ENCODE data around the gene CKAP4. TPM values are rescaled to one million over a fixed set of nuclear protein-coding genes. Genes with fewer than 3 reads are reported as not detected.

The CKAP4 gene
- polyA plus RNA-seq, 2 of the 4 experiments (the other 2 are of a cell fraction) = 70.4 to 108 TPM

- WGBS (ENCODE audit: missing lambda C conversion rate) = 90% methylated on average over 1 of the region's 1 CpG
- no peak for FAIRE-seq
- POLR2A ChIA-PET = no interaction called here
Measured at GRCh38 chr12:106265116-106265515, 17.3 kb upstream of the CKAP4 start.

GRCh38 chr12:106258935-106259334, 11.1 kb upstream of the CKAP4 start:
- no peaks in the 10 kb centered on the region for H3K4me1 ChIP-seq
- ChIA-PET CTCF (interaction anchor here (1.1 to 1.7 kb wide), 2 partner anchors 8 to 24 kb away, joined by 3 to 10 read pairs; no protein-coding TSS in a partner anchor), POLR2A (no interaction called here)
- ATAC-seq (no peak), DNase-seq (ENCODE audit: low read depth in 1 of 2, low spot score in 1 of 2) (no peak), FAIRE-seq (no peak)
- H3K27ac ChIP-seq = no peak overlapping the region
- WGBS (ENCODE audit: missing lambda C conversion rate) = 22% methylated on average over 1 of the region's 1 CpG
- H3K4me3 ChIP-seq = no peak overlapping the region
- no peak for TF ChIP-seq TFCP2L1 (CRISPR knock-in tag; IDR thresholded peaks at IDR 0.05)
- no peak for TF ChIP-seq KDM1A (IDR thresholded peaks at IDR 0.05; ENCODE audit: low read depth)
- TF ChIP-seq REST (IDR thresholded peaks at IDR 0.05) = no peak
- no peak for TF ChIP-seq CBX2 (IDR thresholded peaks at IDR 0.05; ENCODE audit: borderline replicate concordance, low read depth)
- TF ChIP-seq ZSCAN20 (CRISPR knock-in tag; IDR thresholded peaks at IDR 0.05) = no peak
- no peak for TF ChIP-seq JUNB (IDR thresholded peaks at IDR 0.05)
- TF ChIP-seq ELK1 (IDR thresholded peaks at IDR 0.05; ENCODE audit: low read depth, low read length) = no peak
- no peak for TF ChIP-seq BCL3 (IDR thresholded peaks at IDR 0.05)
- no peak for TF ChIP-seq FOXS1 (CRISPR knock-in tag; IDR thresholded peaks at IDR 0.05)
- no peak for TF ChIP-seq MYC (IDR thresholded peaks at IDR 0.05; ENCODE audit: borderline replicate concordance, low read length)
- TF ChIP-seq, protein P1, sequence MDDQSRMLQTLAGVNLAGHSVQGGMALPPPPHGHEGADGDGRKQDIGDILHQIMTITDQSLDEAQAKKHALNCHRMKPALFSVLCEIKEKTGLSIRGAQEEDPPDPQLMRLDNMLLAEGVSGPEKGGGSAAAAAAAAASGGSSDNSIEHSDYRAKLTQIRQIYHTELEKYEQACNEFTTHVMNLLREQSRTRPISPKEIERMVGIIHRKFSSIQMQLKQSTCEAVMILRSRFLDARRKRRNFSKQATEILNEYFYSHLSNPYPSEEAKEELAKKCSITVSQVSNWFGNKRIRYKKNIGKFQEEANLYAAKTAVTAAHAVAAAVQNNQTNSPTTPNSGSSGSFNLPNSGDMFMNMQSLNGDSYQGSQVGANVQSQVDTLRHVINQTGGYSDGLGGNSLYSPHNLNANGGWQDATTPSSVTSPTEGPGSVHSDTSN (IDR thresholded peaks at IDR 0.05) = no peak
- no peak overlapping the region for H3K4me2 ChIP-seq
- H3K9me3 ChIP-seq = no peaks in the 10 kb centered on the region

More at GRCh38 chr12:106265116-106265515, 17.3 kb upstream of the CKAP4 start:
- no peak for DNase-seq (ENCODE audit: low read depth in 1 of 2, low spot score in 1 of 2)
- Histone ChIP-seq H3K9me3 (no peaks in the 10 kb centered on the region), H3K27ac (no peak overlapping the region), H3K4me2 (no peak overlapping the region), H3K4me3 (no peak overlapping the region), H3K4me1 (no peaks in the 10 kb centered on the region)
- CTCF ChIA-PET = no interaction called here
- TF ChIP-seq RARB (CRISPR knock-in tag; IDR thresholded peaks at IDR 0.05) (no peak), KDM5A (IDR thresholded peaks at IDR 0.05) (no peak), HOXB13 (CRISPR knock-in tag; IDR thresholded peaks at IDR 0.05; ENCODE audit: low read depth) (no peak), RAD21 (conservative IDR thresholded peaks at IDR 0.05 in 1 of 2, IDR thresholded peaks at IDR 0.05 in 1 of 2) (no peak), BCL3 (IDR thresholded peaks at IDR 0.05) (no peak)
- TF ChIP-seq, protein P1 (IDR thresholded peaks at IDR 0.05) = no peak
- no peak for ATAC-seq
